ENCODE measurements around the gene MEI1.
"Not testable (repeated sequence)": the region's sequence is repeated elsewhere in the genome, so short reads cannot be mapped to it uniquely, and the experiment has no call there.

The MEI1 gene

DNA sequence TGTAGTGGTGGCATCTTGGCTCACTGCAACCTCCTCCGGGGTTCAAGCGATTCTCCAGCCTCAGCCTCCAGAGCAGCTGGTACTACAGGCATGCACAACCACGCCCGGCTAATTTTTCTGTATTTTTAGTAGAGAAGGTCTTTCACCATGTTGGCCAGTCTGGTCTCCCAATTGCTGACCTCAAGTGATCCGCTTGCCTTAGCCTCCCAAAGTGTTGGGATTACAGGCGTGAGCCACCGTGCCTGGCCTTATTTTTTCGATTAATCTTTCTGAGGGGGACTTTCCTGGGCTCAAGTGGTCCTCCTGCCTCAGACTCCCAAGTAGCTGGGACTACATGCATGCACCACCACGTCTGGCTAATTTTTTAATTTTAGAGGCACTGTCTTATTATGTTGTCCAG is 16.3 kb upstream of the MEI1 start:
- no peak for DNase-seq (ENCODE audit: low read depth)

DNA sequence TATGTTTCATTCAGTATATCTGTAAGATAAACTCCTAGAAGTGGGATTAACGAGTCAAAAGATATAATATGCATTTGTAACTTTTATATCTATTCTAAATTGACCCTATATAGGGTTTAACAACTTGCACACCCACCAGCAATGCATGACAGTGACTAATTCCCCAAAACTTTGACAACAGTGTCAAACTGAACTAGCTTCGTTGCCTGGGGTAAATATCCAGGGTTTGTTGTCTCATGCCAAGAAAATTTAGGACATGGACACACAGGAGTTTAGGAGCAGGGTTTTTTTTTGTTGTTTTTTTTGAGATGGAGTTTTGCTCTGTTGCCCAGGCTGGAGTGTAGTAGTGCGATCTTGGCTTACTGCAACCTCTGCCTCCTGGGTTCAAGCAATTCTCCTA is 15.7 kb upstream of the MEI1 start:
- peak; percentile 88 for DNase-seq (ENCODE audit: low read depth)

DNA sequence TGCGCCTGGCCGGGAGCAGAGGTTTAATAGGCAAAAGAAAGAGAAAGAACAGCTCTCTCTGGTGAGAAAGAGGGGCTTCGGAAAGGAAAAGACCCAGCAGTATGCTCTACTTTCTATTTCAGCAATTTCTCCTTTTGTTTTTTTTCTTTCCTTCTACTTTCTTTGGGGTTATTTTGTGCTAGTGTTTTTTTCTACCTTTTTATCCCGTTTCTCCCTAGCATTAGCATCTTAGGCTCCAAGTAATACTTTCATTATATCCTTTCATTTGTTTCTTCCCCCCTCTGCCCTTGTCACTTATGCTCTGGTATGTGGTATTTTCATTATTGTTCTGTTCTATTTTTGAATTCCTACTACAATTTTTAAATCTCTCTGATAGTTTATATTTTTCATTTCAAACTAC is 15.1 kb upstream of the MEI1 start:
- no peak for DNase-seq (ENCODE audit: low read depth)

DNA sequence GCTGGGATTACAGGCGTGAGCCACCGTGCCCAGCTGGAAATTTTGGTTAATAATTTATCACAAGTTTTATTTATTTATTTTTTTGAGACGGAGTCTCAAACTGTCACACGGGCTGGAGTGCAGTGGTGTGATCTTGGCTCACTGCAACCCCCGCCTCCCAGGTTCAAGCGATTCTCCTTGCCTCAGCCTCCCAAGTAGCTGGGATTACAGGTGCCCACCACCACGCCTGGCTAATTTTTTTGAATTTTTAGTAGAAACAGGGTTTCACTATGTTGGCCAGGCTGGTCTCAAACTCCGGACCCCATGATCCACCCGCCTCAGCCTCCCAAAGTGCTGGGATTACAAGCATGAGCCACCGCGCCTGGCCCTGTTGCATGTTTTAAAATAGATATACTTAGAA is 12.4 kb upstream of the MEI1 start:
- DNase-seq (ENCODE audit: low read depth) = not testable (repeated sequence)

DNA sequence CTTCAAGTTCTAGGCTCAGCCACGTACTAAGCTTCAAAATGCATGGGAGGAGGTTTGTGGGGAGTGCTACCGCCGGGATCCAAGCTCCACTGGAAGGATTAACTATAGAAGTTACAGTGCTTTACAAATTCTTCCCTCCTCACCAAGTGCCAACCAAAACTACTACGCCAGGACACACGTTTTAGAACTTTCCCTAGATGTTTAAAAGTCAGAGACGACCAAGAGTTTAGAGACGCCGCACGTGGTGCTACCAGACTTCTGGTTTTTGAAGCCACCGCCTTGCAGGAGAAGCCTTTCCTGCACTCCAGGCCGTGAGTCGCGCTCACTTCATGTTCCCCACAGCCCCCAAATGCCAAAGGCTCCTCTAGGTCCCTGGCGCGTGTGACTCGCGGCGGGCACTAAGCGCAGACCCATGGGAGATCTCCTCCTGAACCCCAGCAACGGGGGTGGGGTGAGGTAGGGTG is 11.4 kb upstream of the MEI1 start:
- DNase-seq (ENCODE audit: low read depth) = peak; percentile 51

DNA sequence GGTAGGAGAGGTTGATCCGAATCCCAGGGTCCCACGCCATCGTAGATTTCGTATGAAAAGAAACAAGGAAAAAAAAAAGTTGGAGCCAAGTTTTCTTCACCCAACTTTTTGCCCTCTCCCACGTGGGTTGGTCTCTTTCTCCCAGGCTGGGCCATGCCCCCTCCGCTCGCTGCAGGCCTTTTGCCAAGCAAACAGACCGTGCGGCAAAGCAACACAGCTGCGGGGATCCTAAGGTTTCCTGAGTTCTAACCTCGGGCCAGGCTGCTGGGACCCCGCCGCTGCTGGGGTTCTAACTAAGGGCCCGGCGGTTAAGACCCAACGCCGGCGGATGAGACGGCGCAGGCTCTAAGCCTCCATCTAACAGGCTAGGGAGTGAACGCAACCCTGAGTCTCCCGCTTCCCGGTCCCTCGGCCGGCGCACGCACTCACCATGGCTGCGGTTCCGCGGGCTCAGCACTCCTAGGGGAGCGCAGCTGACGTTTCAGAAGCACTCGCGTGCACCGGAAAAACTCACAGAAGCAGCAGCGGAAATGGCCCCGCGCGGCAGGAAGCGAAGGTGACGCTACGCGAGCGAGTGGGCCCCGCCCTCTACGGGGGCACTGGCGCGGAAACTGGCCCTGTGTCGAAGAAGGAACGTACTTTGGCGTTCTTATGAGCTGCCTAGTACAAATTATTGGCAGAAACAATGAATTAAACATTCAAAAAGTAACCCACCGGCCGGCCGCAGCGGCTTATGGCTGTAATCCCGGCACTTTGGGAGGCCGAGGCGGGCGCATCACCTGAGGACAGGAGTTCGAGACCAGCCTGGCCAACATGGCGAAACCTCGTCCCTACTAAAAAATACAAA is 10.7 kb upstream of the MEI1 start, which contains the start of gene SNU13:
TSS of gene SNU13 (minus strand) at position 503 of the 847 bp plus-strand sequence. CDS start at position 432, 71 bp downstream.
- peak; percentile 94 for DNase-seq (ENCODE audit: low read depth)

DNA sequence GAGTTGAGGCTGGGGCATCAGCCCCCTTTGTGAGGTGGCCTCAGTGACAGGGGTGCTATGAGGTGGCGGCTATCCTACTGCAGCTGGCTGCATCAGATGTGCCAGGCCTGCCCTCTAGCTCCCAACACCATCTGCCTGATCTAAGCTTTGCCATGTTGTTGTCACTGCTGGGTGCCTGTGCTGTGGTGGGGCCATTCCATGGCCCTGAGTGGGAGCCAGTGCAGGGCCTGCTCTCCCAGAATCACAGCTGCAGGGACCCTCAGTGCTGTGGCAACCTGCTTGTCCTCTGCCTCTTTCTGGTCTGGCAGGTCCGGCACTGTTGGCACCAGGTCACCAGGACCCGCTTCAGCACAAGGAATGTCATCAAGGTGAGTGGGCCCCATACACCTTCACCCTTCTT is 8.8 kb upstream of the MEI1 start:
- DNase-seq (ENCODE audit: low read depth) = no peak

DNA sequence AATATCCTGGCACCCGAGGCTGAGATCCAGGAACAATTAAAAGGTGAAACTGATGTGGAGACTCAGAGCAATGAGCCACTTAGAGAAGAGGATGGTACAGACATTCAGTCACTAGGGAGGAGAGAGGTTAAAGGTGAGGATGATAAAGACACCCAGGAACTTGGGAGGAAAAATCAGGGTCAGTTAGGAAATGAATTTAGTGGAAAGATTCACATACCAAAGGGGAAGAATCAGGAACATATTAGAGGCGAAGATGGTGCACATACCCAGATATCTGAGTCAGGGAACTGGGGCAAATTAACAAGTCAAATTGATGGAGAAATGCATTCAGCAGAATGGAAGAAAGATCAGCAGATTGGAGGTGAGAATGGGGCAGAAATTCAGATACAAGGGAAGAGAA is 4.1 kb upstream of the MEI1 start:
- peak; percentile 61 for DNase-seq (ENCODE audit: low read depth)

DNA sequence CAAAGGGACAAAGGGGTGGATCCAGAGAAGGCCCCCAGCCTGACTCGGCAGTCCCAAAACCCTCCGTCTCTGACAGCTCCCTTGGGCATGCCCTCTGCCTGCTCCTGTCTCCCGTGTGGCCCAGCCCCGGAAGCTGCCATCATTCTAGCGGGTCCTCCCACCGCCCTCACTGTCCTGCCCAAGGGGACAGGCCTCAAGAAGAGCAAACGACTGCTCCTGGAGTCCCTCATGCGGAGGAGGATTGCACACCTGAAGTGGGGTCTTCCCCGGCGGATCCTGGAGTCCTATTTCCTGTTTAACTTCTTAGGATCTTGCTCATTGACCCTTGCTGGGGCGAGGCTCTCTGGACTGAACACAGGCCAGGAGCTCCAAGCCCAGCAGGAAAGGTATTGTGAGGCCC is 2.6 kb upstream of the MEI1 start:
- DNase-seq (ENCODE audit: low read depth) = no peak

DNA sequence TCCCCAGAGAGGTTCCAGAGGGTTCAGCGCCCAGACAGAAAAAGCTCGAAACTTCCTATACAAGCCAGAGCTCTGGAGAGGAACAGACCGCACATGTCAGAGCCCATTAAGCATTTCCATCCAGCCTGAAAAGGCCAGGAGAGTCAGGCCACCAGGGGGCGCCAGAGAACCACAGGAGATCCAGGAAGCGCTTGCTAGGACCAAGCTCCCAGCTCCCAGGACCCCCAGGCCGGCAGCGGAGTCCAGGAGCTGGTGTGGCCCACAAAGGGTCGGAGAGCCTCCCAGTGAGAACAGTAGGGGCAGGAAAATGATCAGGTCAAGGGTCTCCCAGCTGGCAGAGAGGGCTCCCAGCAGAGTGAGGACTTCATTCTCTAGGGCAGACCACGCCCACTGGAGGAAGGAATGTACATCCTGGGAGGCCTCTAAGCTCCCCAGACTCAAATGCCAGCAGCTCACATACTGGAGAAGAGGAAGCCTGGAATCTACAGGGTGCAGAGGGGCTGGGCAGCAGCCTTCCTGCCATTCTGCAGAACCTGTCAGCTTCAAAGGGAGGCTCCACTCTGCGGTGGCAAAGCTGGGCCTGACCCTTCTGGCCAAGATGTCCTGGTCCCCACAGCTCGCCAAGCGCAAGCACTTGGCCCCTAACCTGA is 2.1 kb upstream of the MEI1 start:
- peak; percentile 90 for DNase-seq (ENCODE audit: low read depth)

DNA sequence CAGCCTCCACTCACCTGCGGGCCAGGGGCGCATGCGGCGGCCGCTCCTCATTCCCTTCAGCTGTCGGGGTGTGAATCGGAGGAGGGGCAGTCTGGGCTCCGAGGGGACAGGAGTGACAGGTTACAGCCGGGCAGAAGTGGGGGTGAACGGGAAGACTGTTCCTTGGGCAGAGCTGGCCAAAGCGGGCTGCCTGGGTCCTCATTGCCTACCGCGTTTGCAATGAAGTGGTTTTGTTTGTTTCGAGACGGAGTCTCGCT is 733 bp downstream of the MEI1 start:
- DNase-seq (ENCODE audit: low read depth) = no peak

DNA sequence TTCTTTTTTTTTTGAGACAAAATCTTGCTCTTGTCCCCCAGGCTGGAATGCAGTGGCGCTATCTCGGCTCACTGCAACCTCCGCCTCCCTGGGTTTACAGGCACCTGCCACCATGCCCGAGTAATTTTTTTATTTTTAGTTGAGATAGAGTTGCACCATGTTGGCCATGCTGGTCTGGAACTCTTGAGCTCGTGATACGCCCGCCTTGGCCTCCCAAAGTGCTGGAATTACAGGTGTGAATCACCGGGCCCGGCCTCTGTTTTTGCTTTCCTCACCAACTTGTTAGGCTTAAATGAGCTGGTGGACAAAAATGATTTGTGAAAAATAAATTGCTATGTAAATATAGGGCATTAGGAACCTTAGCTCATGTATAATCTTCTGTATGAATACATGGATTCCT is 3.5 kb downstream of the MEI1 start:
- DNase-seq (ENCODE audit: low read depth) = no peak

DNA sequence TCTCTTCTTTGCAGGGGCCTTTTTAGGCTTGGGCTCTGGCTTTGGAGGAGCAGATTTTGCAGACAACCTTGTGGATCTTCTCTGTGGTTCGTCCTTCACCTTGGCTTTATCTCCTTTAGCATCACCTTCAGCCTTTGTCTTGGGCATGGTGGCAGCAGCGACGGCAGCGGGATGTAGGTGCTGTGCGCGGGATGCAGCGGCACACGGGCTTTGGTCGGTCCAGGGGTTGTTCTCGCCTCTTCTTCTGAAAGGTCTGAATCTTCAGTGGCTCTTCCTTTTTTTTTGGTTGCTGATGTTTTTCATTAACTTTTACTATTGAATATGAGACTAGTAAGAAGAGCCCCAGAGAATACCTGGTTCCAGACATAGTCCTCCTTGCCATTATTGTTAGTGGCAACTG is 10.0 kb downstream of the MEI1 start:
- DNase-seq (ENCODE audit: low read depth) = no peak

DNA sequence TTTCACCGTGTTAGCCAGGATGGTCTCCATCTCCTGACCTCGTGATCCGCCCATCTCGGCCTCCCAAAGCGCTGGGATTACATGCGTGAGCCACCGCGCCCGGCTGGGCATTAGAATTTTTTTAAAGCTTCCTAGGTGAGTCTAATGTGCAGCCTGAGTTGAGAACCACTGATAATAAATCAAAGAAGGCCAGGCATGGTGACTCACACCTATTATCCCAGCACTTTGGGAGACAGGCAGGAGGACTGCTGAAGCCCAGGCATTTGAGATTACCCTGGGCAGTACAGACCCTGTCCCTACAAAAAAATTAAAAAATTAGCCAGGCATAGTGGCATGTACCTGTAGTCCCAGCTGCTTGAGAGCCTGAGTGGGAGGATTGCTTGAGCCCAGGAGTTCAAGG is 13.7 kb downstream of the MEI1 start:
- no peak for DNase-seq (ENCODE audit: low read depth)

DNA sequence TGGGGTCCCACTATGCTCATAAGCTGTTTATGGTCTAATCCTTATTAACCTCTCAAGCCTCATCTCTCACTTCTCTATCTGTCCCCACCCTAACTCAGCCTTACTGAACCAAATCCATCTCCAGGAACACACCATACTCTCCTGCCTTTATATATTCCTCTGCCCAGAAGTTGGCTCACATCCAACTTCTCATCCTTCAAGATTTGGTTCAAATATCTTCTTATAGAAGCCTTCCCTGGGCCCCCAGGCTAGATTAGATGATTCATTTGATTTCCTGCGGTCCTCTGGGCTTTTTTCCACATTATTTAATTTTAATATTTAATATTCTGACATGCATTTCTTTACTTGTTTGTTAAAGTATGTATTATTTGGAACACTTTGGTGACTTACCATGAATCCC is 23.2 kb downstream of the MEI1 start:
- DNase-seq (ENCODE audit: low read depth) = peak; percentile 9

DNA sequence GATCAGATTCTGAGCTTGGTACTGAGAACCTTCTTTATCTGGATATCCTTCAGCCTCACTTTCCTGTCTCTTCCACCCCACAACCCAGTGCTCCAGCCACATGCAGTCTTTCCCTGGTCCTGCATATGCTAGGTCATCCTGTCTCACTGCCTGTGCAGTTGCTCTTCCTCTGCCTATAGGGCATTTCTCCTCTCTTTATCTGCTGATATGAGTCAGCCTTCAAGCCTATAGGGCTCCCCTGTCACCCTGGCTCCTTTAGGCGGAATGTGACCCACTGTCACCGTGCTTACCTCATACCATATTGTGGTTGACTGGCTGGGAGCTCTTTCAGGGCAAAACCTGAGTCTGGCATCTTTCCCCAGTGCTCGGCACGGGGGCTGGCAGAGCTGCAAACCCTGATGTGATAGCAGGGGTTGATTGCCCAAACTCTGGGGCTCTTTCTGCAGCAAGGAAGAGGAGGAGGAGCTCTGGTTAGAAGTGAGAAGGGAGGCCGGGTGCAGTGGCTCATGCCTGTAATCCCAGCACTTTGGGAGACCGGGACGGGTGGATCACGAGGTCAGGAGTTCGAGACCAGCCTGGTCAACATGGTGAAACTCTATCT is 26.3 kb downstream of the MEI1 start:
- peak; percentile 23 for DNase-seq (ENCODE audit: low read depth)

DNA sequence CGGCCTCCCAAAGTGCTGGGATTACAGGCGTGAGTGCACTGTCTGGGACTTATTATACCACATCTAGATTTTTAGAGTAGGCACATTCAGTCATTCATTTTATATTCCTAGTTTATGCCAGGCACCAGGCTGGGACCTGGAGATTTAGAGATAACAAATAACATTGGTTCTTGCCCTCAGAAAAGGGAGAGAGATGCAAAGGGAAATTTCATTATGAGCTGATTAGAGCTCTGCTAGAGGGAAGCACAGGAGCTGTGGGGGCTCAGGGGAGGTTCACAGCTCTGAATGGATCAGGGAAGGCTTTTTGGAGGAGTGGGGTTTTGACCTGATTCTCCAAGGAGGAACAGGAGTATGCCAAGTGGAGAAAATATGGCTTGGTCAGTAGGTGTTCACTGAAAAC is 32.3 kb downstream of the MEI1 start:
- no peak for DNase-seq (ENCODE audit: low read depth)

DNA sequence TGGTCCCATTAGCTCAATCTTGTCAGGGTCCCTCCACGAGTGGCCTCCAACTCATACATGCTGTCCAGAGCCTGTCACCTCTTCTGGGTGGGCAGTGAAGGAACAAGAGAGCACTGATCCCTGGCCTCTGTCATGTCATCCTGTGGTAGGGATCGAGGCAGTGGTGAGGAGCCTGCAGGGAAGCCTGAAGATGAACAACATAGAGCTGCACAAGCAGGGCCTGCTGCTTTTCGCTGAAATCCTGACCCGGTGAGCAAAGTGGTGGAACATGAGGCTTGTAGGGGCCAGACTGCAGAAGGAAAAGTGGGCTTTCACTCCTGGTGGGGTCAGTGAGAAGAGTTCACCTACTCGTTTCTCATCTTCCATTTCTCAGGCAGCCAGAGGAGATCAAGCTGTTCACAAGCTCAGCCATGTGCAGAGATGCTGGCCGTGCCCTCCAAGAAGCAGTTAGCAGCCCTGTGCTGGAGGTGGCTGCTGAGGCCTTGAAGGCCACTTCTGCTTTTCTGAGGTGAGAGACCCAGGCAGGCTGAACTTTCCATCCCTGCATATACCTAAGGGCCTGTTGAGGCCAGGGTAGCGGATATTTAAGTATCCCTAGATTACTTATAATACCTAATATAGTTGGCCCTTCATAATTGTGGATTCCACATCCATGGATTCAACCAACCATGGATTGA is 32.9 kb downstream of the MEI1 start:
- DNase-seq (ENCODE audit: low read depth) = no peak

DNA sequence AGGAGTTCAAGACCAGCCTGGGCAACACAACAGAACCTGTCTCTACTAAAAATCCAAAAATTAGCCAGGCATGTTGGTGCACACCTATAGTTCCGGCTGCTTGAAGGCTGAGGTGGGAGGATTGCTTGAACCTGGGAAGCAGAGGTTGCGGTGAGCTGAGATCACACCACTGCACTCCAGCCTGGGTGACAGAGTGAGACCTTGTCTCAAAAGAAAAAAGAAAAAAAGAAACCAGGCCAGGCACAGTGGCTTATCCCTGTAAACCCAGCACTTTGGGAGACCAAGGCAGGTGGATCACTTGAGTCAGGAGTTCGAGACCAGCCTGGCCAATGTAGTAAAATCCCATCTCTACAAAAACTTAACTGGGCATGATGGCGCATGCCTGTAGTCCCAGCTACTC is 33.9 kb downstream of the MEI1 start:
- not testable (repeated sequence) for DNase-seq (ENCODE audit: low read depth)

DNA sequence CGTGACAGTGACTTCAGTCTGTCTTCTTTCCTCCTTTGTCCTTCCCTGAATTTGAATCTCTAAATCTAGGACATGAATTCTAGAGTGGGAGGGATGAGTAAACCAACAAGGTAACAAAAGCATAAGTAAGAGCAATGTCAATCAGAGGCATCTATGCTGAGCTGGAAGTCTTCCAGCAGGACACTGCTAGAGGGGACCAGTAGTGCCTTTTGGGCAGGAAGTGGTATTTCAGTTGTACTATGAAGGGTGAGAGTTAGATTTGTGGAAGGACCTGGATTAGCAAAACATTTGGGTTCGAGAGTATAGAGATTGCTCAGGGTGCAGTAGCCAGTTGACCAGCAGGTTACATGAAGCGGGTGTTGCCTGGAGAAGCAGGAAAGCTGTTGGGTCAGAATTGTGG is 40.3 kb downstream of the MEI1 start:
- no peak for DNase-seq (ENCODE audit: low read depth)

DNA sequence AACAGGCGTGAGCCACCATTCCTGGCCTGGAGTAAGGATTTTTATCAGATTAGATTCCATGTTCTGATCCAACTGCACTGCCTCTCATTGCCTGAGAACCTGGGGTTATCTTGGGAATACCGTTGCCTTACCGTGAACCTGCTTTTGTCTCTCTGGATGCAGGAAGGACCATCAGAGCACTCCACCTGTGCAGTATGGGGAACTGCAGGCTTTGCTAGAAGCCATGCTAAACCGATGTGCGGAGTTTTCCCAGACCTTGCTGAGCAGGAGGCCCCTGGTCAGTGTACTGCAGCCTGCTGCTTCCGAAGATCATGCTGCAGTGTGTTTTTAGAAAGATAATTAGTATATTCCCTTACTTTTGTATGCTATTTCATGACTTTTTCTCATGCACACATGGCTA is 43.6 kb downstream of the MEI1 start:
- DNase-seq (ENCODE audit: low read depth) = no peak

DNA sequence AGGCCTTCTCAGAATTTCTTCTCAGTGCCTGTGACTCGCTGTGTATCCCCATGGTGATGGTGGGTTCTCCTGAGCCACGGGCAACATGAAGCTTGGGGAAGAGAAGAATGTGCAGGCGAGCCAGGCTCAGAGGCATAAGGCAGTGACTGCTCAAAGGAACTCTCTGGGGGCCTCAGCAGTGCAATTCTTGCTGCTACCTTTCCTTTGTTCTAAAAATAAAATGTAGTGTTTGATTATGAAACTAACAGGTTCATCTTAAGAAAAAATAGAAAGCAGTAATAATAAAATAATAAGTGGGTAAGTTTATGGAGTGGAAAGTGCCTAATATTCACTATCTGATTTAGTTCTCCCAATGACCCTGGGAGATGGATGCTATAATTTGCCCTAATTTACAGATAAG is 46.7 kb downstream of the MEI1 start:
- DNase-seq (ENCODE audit: low read depth) = no peak

Data from EH (cell line).